Activated CD8-positive, alpha-beta memory T cell treated with anti-CD3 and anti-CD28 coated beads for 24 hours (primary cell): ENCODE data around the gene DNAJC11.
"Not testable (repeated sequence)": the region's sequence is repeated elsewhere in the genome, so short reads cannot be mapped to it uniquely, and the experiment has no call there.

Source experiments
- DNase-seq: peaks from one replicate; pipeline ENCODE4 v3.0.0-alpha.2; 2020

The DNAJC11 gene

DNA sequence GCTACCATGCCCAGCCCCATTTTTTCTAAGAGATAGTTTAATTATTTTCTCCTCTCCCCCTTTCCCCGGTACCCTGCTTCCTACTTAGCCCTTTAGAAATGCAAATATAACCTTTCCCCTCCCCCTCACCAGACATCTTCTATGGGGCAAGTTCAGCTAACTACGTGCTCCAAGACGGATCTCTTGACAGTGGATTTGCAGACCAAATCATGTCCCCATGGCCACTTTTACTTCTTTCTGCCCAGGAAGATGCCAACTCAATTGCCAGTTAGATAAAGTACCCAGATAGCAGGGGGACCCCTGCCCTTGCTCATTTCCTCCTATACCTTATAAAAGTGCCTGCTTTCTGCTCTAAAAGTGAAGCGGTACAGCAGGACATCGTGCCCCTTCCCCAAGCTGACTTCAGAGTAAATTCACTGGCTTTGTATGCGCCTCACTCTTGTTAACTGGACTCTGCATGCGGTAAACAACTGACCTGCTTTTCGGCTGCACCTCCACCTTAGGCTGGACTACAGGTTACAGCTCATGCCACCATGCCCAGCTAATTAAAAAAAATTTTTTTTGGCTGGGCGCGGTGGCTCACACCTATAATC, 7.4 kb downstream of the DNAJC11 start:
- no peak for DNase-seq

DNA sequence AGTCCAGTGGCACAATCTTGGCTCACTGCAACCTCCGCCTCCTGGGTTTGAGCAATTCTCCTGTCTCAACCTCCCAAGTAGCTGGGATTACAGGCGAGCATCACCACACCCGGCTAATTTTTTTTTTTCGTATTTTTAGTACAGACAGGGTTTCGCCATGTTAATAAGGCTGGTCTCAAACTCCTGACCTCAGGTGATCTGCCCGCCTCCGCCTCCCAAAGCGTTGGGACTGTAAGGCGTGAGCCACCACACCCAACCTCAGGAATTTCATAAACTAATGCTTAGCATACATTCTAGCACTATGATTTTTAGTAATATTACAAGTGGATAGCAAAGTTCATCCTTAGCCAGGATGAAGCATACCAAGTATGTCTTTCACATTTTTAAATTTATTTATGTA, 8.7 kb downstream of the DNAJC11 start:
- no peak for DNase-seq

DNA sequence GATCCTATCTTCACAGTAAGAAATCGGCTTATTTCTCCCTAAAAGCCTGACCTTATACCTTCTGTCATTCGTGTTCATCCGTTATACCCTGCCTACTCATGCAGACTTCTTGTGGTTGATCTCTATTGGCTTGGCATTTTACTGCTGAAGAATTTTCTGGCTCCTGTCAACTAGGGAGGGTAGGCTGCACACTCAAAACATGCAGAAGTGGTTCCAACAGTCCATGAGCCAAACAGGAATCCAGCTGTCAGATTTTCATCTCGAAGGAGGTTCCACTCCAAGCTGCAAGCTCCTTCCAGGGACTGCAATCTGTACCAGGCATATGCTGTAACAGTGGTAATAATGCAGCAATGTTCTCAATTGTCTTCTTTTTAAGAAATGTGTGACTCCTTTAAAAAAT, 10.1 kb downstream of the DNAJC11 start:
- DNase-seq, result no peak

DNA sequence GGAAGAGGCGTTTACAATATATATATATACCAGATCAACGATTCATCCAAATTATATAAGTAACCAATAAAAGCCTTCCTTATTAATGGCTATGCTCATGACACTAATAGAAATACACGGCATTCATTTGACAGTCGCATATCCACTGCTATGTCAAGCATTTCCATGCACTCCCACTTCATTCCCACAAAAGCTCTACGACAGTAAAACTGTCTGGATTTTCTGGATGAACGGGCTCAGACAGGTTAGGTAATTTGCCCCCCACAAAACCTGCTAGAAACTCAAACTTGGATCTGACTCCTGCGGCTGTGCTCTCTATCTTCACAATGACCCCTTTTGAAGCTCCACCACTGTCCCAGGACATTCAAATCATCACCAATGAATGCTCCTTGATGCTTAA, 11.4 kb downstream of the DNAJC11 start:
- DNase-seq, result no peak

DNA sequence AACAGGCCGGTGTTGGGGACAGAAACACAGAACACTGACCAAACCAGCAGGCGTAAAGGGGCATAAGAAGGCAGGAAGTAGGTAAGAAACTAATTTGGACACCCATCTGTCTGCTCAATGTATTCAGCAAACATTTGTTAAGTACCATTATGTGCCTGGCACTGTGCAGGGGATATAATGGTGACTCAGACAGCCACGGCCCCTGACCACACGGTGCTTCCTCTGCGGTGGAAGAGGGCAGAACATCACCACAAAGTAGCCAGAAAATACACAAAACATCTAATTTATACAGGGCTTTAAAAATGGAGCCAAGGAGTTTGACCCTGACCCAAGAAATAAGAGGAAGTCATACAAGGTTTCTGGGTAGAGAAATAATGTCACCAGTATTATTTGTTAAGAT, 12.9 kb downstream of the DNAJC11 start:
- no peak for DNase-seq

DNA sequence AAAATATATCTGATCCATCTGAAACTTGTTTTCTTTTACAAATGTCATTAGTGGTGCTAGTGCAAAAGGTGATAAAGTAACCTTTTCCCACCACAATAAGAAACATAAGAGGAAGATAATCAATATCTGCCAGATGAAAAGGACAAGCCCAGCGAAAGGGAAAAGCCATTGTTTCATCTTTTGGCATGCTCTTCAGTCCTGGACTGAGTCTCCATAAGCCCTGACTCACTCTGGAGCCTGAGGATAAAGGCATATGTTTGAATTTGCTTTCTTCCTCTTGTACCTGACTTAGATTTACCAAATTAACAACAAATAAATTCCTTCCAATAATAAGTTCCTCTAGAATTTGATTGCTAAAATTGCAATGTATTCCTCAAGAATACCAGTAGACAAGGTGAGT, 13.6 kb downstream of the DNAJC11 start:
- DNase-seq, result no peak

DNA sequence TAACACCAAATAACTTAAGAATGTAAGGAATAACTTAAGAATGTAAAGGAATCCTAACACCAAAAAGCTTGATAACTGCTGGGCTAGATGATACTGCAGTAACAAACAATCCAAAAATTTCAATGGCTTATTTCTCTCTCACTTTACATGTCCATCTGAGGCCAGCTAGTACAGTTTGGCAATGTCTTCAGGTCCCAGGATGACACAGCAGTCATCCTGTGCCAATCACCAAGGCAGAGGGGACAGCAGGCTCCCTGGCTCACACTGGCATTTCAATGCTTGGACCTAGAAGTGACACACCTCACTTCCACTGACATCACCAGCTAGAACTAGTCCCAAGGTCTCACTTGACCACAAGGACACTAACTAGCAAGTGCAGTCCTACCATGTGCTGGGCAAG, 15.3 kb downstream of the DNAJC11 start:
- DNase-seq, result no peak

DNA sequence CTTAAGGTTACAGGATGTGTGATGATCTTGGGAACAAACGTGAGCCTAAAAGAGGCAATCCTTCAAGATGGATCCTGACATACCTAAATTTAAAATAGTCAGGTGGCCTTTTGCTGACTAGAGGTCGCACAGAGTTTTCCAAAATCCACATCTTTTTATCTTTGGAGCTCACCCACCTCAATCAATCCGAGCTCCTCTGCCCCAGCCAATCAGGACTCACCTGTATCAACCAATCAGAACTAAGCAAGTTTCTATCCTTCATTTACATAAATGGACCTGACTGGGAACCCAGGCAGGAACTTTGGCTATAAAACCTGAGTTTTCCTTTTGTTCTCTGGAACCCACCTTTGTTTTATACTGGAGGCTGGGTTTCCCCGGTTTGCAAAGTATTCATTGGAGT, 16.2 kb downstream of the DNAJC11 start:
- no peak for DNase-seq

DNA sequence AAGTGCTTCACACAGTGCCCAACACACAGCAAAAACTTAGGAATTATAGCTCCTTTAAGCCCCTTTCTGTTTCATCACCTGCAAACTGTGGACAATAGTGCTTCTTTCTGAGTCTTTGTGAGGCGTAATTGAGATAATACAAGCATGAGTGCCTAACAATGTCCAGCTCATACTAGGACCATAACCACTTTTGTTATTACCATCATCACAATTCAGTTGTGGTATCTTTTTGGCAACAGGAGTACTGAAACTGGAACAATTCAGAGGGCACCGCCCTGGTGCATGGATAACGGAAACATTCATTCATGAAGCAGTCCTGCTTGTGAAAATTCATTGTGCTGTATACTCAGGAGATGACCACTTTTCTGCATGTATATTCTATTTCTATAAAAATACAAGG, 18.2 kb downstream of the DNAJC11 start:
- DNase-seq, result no peak

DNA sequence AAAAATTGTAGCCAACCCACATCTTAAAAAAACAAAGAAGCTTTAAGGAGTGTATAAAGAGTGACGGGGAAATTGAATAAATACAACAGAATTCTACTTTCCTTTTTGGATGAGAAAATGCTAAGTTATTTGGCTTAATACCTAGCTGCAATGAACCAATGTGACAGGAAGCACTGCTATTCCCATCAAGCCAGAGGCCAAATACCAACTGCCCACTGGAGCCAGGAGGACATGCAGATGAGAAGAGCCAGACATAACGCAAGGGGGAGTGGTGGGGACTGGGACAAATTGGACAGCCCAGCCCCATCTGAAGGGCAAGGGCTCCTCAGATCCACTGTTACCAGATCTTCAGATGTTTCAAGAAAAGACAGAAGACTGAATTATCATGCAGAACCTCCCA, 25.7 kb downstream of the DNAJC11 start:
- no peak for DNase-seq

DNA sequence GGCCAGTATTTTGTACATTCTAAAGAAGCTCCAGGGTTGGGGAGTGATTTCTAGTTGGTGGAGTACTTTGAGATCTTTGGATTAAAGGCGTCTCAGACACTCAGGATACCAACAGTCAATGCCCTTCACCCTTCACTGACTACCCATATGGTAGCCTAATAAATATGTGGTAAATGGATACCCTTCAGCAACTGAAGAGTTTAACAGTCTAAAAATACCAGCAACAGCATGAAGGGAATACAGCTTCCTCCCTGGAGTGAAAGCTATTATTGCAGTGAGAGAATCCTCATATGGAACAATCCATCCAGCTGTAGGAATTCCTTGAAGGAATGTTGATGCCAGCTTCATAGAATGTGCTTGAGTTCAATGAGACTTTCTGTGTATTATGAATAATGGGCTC, 26.8 kb downstream of the DNAJC11 start:
- DNase-seq, result no peak

DNA sequence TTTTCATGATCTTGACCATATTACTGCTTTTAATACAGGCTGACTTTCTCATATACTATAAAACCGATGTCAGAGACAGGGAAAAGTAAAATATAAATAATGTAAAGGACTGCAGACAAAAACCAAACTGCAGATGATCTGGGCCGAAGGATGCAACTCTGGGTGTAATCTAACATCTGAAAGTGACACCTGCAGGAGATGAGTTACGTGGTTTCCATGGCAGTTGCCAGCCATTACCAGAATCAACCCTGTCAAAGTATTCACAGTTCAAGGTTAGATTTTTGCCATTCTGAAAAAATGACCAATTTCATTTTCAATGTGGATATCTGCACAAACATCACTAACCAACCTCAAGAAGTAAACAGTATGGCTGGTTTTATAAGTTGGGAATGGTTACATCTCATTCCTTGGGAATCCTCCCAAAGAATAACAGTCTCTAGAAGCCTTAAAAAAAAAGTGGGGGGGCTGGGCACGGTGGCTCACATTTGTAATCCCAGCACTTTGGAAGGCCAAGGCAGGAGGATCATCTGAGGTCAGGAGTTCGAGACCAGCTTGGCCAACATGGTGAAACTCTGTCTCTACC, 27.7 kb downstream of the DNAJC11 start:
- DNase-seq, result no peak

DNA sequence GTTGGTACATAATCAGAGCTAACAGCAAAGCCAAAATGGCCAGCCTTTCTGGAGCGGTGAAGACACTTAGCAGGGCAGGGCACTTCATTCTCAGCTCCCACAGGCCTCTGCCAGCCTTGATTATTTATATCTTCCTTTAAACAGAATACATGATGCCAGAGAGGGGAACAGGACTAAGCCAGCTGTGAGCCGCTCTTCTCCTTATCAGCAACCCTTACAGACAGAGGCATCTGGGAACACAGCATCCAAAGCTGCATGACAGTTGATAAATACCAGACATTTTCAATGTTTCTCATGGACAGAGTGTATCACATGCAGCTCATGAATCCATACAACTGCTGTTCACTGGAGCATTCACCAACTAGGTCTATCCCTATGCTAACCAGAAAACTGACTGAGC, 29.1 kb downstream of the DNAJC11 start:
- no peak for DNase-seq

DNA sequence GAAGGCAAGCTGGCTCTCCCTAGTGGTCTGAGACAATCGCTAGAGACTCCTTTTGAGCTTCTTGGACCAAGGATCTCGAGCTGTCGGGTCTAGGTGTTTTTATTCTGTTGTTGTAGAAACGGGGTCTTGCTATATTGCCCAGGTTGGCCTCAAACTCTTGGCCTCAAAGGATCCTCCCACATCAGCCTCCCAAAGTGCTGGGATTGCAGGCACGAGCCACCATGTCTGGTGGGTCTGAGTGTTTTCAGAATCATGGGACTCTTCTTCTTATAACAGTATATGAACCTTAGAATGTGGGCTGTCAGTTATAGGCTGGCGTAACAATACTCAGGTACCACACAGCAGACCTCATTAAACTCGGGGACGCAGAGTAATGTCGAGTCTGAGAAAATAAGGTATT, 33.1 kb downstream of the DNAJC11 start:
- no peak for DNase-seq

DNA sequence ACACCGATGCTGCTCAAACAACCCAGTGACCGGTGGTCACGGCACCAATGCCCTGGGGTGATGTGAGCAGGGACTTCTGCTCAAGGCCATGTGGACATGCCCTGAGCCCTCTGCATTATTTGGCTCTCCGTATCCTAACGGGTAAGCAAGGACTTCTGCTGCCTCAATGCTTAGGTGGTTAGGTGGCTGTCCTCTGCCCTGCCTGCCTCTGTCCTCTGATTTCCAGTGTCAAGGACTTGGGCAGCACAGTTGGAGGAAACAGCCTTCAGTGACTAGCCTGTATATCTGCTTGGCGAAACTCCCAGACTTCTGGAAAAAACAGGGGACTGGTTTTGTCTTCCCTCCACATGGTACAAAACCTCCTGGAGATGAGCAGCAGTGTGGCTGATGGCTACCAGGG, 34.5 kb downstream of the DNAJC11 start:
- no peak for DNase-seq

DNA sequence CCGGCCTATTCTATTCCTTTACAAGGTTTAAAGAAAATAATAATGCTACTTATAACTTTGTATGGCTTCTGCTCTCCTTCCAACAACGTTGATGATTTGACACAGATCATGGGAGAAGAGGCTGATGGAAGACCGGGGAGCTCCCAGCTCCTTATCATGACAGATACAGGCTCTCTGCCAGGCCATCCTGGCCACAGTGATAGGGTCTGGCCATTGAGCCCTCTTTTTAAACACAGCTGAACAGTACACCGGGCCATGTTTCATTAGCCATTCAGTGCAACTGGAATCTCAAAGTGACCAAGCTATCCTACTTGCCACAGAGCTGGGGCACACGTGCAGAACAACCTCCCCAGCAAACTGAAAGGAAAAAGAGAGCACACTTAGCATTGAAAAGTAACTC, 34.9 kb downstream of the DNAJC11 start:
- no peak for DNase-seq

DNA sequence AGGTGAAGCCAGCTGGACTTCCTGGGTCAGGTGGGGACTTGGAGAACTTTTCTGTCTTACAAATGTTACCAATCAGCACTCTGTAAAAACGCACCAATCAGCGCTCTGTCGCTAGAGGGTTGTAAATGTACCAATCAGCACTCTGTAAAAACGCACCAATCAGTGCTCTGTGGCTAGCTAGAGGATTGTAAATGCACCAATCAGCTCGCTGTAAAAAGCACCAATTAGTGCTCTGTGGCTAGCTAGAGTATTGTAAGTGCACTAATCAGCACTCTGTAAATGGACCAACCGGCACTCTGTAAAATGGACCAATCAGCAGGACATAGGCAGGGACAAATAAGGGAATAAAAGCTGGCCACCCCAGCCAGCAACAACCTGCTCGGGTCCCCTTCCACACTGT, 39.1 kb downstream of the DNAJC11 start:
- DNase-seq, result not testable (repeated sequence)

DNA sequence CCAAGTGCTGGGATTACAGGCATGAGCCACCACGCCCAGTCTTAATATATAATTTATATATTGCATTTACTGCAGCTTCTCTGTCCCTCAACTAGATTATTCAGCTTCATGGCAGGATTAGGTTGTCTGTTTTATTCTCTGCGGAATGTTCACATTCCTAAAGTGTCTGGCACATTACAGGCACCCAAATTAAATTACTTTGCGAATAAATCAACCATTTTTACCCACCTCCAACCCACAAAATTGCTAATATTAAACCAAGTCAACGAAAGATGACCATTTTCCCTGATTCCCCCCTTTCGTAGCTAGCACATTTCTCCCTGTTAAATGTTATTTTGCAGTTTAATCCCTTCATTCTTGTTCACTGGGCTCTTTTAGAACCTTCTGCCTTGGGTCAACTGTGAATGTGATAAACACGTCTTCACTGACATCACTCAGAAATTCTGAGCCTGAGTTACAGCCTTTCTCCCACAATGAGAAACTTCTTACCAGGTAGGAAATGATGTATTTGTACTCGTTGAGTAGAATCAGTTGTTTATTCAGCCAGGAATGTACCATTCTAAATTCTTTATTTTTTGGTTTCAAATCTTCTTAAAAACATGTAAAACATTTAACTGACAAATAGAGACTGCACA, 41.1 kb downstream of the DNAJC11 start:
- no peak for DNase-seq

DNA sequence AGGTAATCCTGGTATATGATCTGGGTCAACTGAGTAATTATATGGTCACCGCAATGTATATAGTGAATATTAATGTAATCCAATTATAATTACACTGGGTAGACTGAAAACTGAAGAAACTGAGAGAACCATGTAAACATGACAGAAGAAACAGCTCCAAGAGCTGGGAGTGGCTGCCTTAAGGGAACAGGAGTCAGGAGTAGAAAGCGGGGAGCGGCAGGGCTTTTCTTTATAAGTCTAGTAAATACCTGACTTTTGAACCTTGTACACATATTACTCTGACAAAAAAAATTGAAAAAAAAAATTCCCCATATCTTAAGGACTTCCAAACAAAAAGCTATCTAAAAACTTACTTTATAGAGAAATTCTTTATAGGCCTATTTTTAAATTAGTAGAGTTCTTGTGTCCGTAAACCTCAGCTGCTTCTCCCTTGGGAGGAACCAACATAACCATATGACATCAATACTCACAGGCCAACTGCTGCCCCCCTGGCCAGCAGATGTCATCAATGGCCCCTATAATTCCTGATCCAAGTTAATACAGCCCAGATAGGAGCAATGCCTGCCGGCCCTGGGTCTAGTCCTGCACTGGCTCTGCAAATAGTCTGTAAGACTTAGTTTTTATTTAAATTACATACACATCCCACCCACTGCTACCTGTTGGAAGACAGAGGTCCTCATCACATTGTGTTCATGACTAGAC, 43.1 kb downstream of the DNAJC11 start:
- DNase-seq, result no peak

DNA sequence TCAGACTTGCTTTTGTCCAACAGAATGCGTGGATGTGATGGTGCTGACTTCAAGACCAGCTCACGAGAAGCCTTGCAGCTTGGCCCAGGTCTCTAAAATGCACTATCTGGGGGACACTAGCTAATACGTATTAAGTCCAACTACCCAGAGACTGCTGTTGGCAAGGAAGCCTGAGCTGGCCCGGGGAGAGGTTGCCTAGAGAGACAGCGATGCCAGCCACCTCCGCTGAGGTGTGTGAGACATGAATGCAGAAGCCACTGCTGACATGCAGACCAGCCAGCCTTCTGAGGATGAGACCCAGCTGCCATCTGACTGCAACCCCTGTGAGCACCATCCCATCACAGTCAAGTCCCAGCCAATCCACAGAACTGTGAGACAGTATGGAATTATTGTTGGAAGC, 44.5 kb downstream of the DNAJC11 start:
- DNase-seq, result no peak

DNA sequence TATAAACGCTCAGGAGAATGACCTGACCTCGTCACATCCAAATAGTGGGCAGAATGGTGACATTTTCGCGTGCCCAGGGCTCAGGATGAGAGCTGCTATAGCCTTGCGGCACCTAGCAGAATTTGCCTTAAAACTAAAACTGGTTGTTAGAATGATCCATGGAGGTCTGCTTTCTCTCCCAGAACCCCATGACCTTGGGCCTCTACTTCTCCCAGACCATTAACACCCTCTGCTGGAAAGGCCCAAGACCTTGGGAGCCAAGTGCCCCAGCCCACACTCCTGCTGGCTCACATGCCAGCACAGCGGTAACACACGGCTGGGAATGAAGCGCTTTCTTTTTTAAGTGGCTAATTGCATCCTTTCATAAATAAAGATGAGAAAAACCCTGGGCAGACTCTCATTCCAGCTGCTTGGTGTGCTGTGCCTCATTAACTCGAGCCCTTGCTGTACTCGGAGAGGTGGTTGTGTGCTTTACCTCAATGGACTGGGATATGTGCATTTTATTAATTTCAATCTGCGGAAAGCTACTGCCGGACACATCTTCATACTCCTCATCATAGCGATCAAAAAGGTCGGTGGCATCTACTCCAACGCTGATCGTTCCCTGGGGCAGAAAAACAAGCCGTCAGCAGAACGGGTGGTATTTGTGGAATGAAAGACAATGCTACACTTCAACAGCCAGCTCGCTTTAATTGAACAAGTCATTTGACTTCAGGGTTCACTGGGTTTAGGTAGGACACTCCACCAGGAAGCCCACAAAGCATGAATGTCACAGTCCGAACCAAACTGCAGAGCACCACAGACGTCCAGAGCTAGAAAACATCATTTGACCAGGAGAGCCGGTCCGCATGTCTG, 48.0 kb downstream of the DNAJC11 start:
- DNase-seq, result no peak

DNA sequence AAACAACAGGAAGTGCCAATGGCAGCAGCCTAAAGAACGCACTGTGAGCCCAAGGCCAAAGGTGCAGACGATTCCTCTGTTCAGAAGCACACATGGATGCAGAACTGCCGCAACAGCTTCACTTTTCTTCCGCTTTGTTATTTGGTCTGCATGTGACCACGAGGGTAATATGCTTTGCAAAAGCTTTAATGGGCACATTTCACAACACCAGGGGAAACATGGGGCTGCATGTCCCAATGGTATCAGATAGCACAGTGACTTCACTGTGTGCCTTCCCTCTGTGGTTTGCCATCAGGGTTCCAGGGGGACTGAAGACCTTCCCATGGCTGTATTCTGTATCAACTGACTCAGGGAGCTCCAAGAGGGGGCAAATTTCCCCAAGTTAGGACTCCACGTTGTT, 48.6 kb downstream of the DNAJC11 start:
- DNase-seq, result no peak

DNA sequence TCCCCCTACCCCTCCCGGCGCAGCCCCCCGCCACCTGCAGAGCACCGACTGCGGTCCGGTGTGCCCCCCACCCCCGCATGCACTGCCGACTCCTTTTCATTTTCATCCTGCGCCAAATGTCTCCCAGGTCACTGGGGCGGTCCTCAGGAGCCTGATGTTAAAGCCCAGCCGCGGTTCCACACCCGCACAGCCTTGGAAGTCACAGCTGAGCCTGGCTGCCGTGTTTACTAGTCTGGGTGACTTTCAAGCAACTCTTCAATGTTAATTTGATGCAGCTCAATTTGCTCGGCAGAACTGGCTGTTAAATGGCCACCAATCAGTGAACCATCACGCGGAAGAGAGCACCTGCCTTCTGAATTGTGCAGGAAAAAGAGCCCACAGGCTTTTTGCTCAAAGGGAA, 49.7 kb downstream of the DNAJC11 start:
- no peak for DNase-seq
